K562 (cell line): ENCODE data around the gene NCOA3. TPM values are rescaled to one million over a fixed set of nuclear protein-coding genes. Genes with fewer than 3 reads are reported as not detected.

ENCODE experiments used
- ATAC-seq: fragments of 200-7000 bp; cut with Tn5 transposase; 3 replicates; pipeline ENCODE4 v1.9.1; 2020; ENCODE audit warnings: moderate library complexity
- BruUV-seq: library from RNA; stranded (reverse); fragments of 400-500 nt; replicated peaks from 2 replicates; lab custom pipeline; 2021; lab: Mats Ljungman, UMichigan
- CTCF ChIA-PET: fragments of 300-600 bp; formaldehyde crosslinking; extraction: SDS; loops from one replicate; lab custom pipeline; 2021; ENCODE audit warnings: low intra/inter-chr PET ratio; lab: Yijun Ruan, JAX
- POLR2A ChIA-PET: fragments of 300-600, 350-650 bp; sonication (Branson Sonifier 250); formaldehyde crosslinking; extraction: SDS; loops from one replicate; lab custom pipeline; 2021; ENCODE audit warnings: antibody characterized with exemption, inconsistent platforms; lab: Yijun Ruan, JAX
- DNase-seq, 4 experiments: peaks; one replicate each; pipeline versions ENCODE4 v3.0.0 to v3.0.0-alpha.2; 2011 to 2018; ENCODE audit warnings: low spot score in 3 of 4, mixed read lengths in 3 of 4; ENCODE audit errors: extremely low read depth in 1 of 4
- FAIRE-seq: peaks from 2 replicates; lab custom pipeline; 2011; peaks lifted over from hg19 to GRCh38; lab: Jason Lieb, UNC
- H2AFZ ChIP-seq: 2 replicates; pipeline ENCODE4 v1.6.0; 2011; ENCODE audit warnings: low read depth, low read length, control low read depth, inconsistent platforms
- H3K27ac ChIP-seq: fragments of 200-600 bp; 3 replicates; pipeline ENCODE4 v1.8.0; 2011; ENCODE audit warnings: low read depth, mild to moderate bottlenecking, control low read depth, inconsistent platforms, low read length, moderate library complexity, mixed read lengths; ENCODE audit errors: extremely low read depth
- H3K27me3 ChIP-seq, 2 experiments: fragments of 300-600 bp in 1 of 2; 2 replicates in 1 of 2; 3 replicates in 1 of 2; pipeline versions ENCODE4 v1.6.0 to v1.8.0; 2011; ENCODE audit warnings: inconsistent platforms in 2 of 2, low read length in 2 of 2, mild to moderate bottlenecking in 1 of 2, mixed read lengths in 1 of 2, moderate library complexity in 1 of 2; ENCODE audit not compliant: control insufficient read depth in 2 of 2, insufficient read depth in 2 of 2
- H3K36me3 ChIP-seq: fragments of 300-600 bp; 3 replicates; pipeline ENCODE4 v1.8.0; 2011; ENCODE audit warnings: mild to moderate bottlenecking, low read length, inconsistent platforms; ENCODE audit not compliant: control insufficient read depth, insufficient read depth
- H3K4me1 ChIP-seq, 2 experiments: fragments of 200-600 bp in 1 of 2; replicated peaks in 1 of 2; 2 replicates in 1 of 2; 3 replicates in 1 of 2; pipeline versions ENCODE4 v1.5.1 to v1.8.0; 2011; ENCODE audit warnings: inconsistent platforms in 2 of 2, low read length in 2 of 2, mild to moderate bottlenecking in 1 of 2, mixed read lengths in 1 of 2, moderate library complexity in 1 of 2; ENCODE audit not compliant: control insufficient read depth in 2 of 2, insufficient read depth in 2 of 2
- H3K4me2 ChIP-seq: 2 replicates; pipeline ENCODE4 v1.6.1; 2011; ENCODE audit warnings: low read length, control low read depth, inconsistent platforms, mixed read lengths; ENCODE audit not compliant: insufficient read depth
- H3K4me3 ChIP-seq: fragments of 200-600 bp; sonication (generic), shearing (Covaris generic); 2 replicates; pipeline ENCODE4 v1.5.1; 2016; ENCODE audit warnings: control low read depth, inconsistent platforms
- H3K79me2 ChIP-seq: fragments of 200-600 bp; 3 replicates; pipeline ENCODE4 v1.8.0; 2011; ENCODE audit warnings: low read length, inconsistent platforms; ENCODE audit not compliant: control insufficient read depth, insufficient read depth
- H3K9ac ChIP-seq, 2 experiments: 2 replicates each; pipeline versions ENCODE4 v1.6.0 to v1.6.1; 2011; ENCODE audit warnings: low read depth in 2 of 2, low read length in 2 of 2, control low read depth in 1 of 2, inconsistent platforms in 1 of 2, mild to moderate bottlenecking in 1 of 2, mixed read lengths in 1 of 2; ENCODE audit not compliant: insufficient read depth in 1 of 2
- H3K9me1 ChIP-seq: one replicate; pipeline ENCODE4 v1.6.0; 2011; ENCODE audit warnings: inconsistent platforms, mild to moderate bottlenecking, low read length, moderate library complexity; ENCODE audit not compliant: control insufficient read depth, insufficient read depth
- H3K9me3 ChIP-seq: replicated peaks from 2 replicates; pipeline ENCODE4 v1.5.1; 2011; ENCODE audit warnings: low read depth, low read length, inconsistent platforms; ENCODE audit not compliant: control insufficient read depth, insufficient read depth
- H4K20me1 ChIP-seq: replicated peaks from 2 replicates; pipeline ENCODE4 v1.6.1; 2011; ENCODE audit warnings: low read length, inconsistent platforms, mixed read lengths; ENCODE audit not compliant: control insufficient read depth, insufficient read depth
- CEBPG ChIP-seq, 3 experiments: fragments of 200-800 bp in 1 of 3; sonication (Bioruptor generic) in 1 of 3; sonication (generic) in 1 of 3; formaldehyde crosslinking in 1 of 3; IDR thresholded peaks in 2 of 3; conservative IDR thresholded peaks in 1 of 3; 2 replicates each; pipeline versions ENCODE4 v1.6.1 to v1.8.0; 2016 to 2022; ENCODE audit warnings: missing compliant biosample characterization in 2 of 3, missing genetic modification characterization in 2 of 3, mild to moderate bottlenecking in 1 of 3, missing genetic modification reagents in 1 of 3
- CHD2 ChIP-seq: IDR thresholded peaks from 2 replicates; pipeline ENCODE4 v1.6.1; 2011; ENCODE audit warnings: low read depth, low read length
- E2F4 ChIP-seq: sonication (generic); formaldehyde crosslinking; IDR thresholded peaks from 2 replicates; pipeline ENCODE4 v1.8.0; 2022; ENCODE audit warnings: mild to moderate bottlenecking, low read depth, missing genetic modification reagents
- GTF2E2 ChIP-seq: fragments of 200-800 bp; sonication (Bioruptor generic); IDR thresholded peaks from 2 replicates; pipeline ENCODE4 v1.6.1; 2016; ENCODE audit warnings: missing genetic modification characterization, missing compliant biosample characterization
- ID3 ChIP-seq, 2 experiments: fragments of 250-450 bp in 1 of 2; fragments of 450-650 bp in 1 of 2; sonication (Bioruptor Pico) in 1 of 2; IDR thresholded peaks; 2 replicates each; pipeline versions ENCODE4 v1.6.1 to v1.8.0; 2016 to 2021; ENCODE audit warnings: mild to moderate bottlenecking in 2 of 2, moderate library complexity in 2 of 2, missing compliant biosample characterization in 1 of 2, missing genetic modification characterization in 1 of 2
- MBD1 ChIP-seq: fragments of 250-450 bp; sonication (Bioruptor Pico); IDR thresholded peaks from 2 replicates; pipeline ENCODE4 v1.8.0; 2022; ENCODE audit warnings: inconsistent platforms
- MYC ChIP-seq, 2 experiments: fragments of 250-450 bp in 1 of 2; sonication (Bioruptor Pico) in 1 of 2; IDR thresholded peaks; 2 replicates each; pipeline versions ENCODE4 v1.5.1 to v1.6.1; 2012 to 2021; ENCODE audit warnings: low read depth in 2 of 2, borderline replicate concordance in 1 of 2, improper control_type of control experiment in 1 of 2, low read length in 1 of 2, mild to moderate bottlenecking in 1 of 2, moderate library complexity in 1 of 2
- NR3C1 ChIP-seq: sonication (generic); formaldehyde crosslinking; IDR thresholded peaks from 2 replicates; pipeline ENCODE4 v1.8.1; 2022; ENCODE audit warnings: missing genetic modification reagents
- NUFIP1 ChIP-seq: fragments of 450-650 bp; IDR thresholded peaks from 2 replicates; pipeline ENCODE4 v1.6.1; 2018; ENCODE audit not compliant: partially characterized antibody
- POLR2B ChIP-seq: fragments of 450-650 bp; IDR thresholded peaks from 2 replicates; pipeline ENCODE4 v1.6.1; 2018; ENCODE audit warnings: low read depth; ENCODE audit not compliant: partially characterized antibody
- POLR3A ChIP-seq: IDR thresholded peaks from 2 replicates; pipeline ENCODE4 v1.6.1; 2011; ENCODE audit warnings: borderline replicate concordance, mild to moderate bottlenecking, moderate library complexity; ENCODE audit not compliant: insufficient read length, insufficient read depth; ENCODE audit errors: extremely low read depth
- RBM15 ChIP-seq: fragments of 200-400 bp; formaldehyde crosslinking; IDR thresholded peaks from 2 replicates; pipeline ENCODE4 v1.6.1; 2018; ENCODE audit warnings: mild to moderate bottlenecking, low read length, moderate library complexity; ENCODE audit not compliant: insufficient read depth
- STAG1 ChIP-seq: sonication (generic); formaldehyde crosslinking; IDR thresholded peaks from 2 replicates; pipeline ENCODE4 v1.5.0; 2020; ENCODE audit warnings: missing genetic modification reagents, borderline replicate concordance
- ZKSCAN8 ChIP-seq: fragments of 200-800 bp; sonication (Bioruptor generic); IDR thresholded peaks from 2 replicates; pipeline ENCODE4 v1.6.1; 2016; ENCODE audit warnings: missing genetic modification characterization, missing compliant biosample characterization
- ZNF140 ChIP-seq: fragments of 250-450 bp; sonication (Bioruptor Pico); IDR thresholded peaks from 2 replicates; pipeline ENCODE4 v1.8.0; 2021; ENCODE audit warnings: moderate library complexity, mild to moderate bottlenecking, inconsistent platforms
- ZNF146 ChIP-seq: IDR thresholded peaks from one replicate; pipeline ENCODE4 v1.6.1; 2018; ENCODE audit warnings: missing compliant biosample characterization; ENCODE audit not compliant: unreplicated experiment
- ZNF282 ChIP-seq: sonication (generic); formaldehyde crosslinking; IDR thresholded peaks from 2 replicates; pipeline ENCODE4 v1.8.1; 2023; ENCODE audit warnings: missing genetic modification reagents
- WGBS: fragments of 100-300 bp; shearing (Covaris generic); methylation state at CpG from one replicate; pipeline ENCODE4 v1.1.6; 2016; ENCODE audit warnings: low coverage, mixed read lengths; ENCODE audit not compliant: insufficient coverage; ENCODE audit errors: missing lambda C conversion rate; 5-methylcytosine and 5-hydroxymethylcytosine counted together
- in situ Hi-C: fragments of 300-500 bp; cut with MboI; formaldehyde crosslinking; loops from 4 replicates; pipeline ENCODE4 v1.15.0; 2018; ENCODE audit warnings: inconsistent platforms, mixed read lengths
- intact Hi-C: fragments of 100-400 bp; cut with micrococcal nuclease; formaldehyde crosslinking; loops from 2 replicates; pipeline ENCODE4 v1.14.2; 2022
- polyA plus RNA-seq, 8 experiments: library from polyadenylated mRNA; depleted of rRNA in 4 of 8; stranded (reverse) in 5 of 8; unstranded in 3 of 8; fragments of >200 nt; fragmentation: Nextera tagmentation in 2 of 8; fragmentation: Illumina TruSeq in 1 of 8; extraction: Ambion mirVana in 2 of 8; extraction: Trizol in 1 of 8; gene quantifications; 2 replicates each; pipeline versions ENCODE4 v1.2.1 to v1.2.3, GENCODE V29; 2011 to 2014; ENCODE audit warnings: inconsistent platforms in 1 of 8, missing spikeins in 1 of 8
- total RNA-seq, 7 experiments: library from RNA; depleted of rRNA in 6 of 7; stranded (reverse); fragments of >200 nt in 6 of 7; fragmentation: Illumina TruSeq in 2 of 7; extraction: Trizol in 2 of 7; gene quantifications; 2 replicates each; pipeline versions ENCODE4 v1.2.1 to v1.2.3, GENCODE V29; 2011 to 2021; ENCODE audit warnings: low replicate concordance in 1 of 7

The NCOA3 gene
- total and polyA plus RNA-seq, 9 of the 15 experiments (the other 6 are each of a cell fraction or from before 2014, with no cell fraction given), result 3.2 to 24.3 (median 14.4) TPM

- BruUV-seq, result no TSS peak
- H3K9me1 ChIP-seq, result no peaks in the 10 kb centered on the region
- no peaks in the 10 kb centered on the region for H4K20me1 ChIP-seq
- H3K9me3 ChIP-seq, result no peaks in the 10 kb centered on the region; the same call in 1 of the 2 replicates
- ATAC-seq (peak; percentile 62), DNase-seq (peak in 1 of 4 experiments; percentile 19), FAIRE-seq (no peak)
- CTCF ChIA-PET, result interaction anchor here (0.6 kb wide), 2 partner anchors 12 to 37 kb away, joined by 5 to 6 read pairs; no protein-coding TSS in a partner anchor
- H3K27ac ChIP-seq, result no peak overlapping the region
- H3K36me3 ChIP-seq, result no peaks in the 10 kb centered on the region
- H3K9ac ChIP-seq, result no peak overlapping the region
- POLR2A ChIA-PET, result interaction anchor here (1.2 to 3.3 kb wide), 2 partner anchors 10 to 11 kb away, joined by 4 to 11 read pairs; no protein-coding TSS in a partner anchor
- in situ Hi-C loops, result no loop called here
- H3K79me2 ChIP-seq, result no peaks in the 10 kb centered on the region
- H3K4me1 ChIP-seq, result peaks cover 0 to 19% of the 10 kb centered on the region in 2 experiments; a peak in 4 of 5 replicates
- H3K4me3 ChIP-seq, result no peak overlapping the region
- intact Hi-C loops, result no loop called here
- no peaks in the 10 kb centered on the region for H3K27me3 ChIP-seq
- WGBS, result 32% methylated on average over 11 of the region's 11 CpGs
- peak overlapping the region; percentile 16 for H2AFZ ChIP-seq
- H3K4me2 ChIP-seq, result no peak overlapping the region; the same call in 1 of the 2 replicates
- TF ChIP-seq NUFIP1, result no peak
- TF ChIP-seq GTF2E2 (tag), result no peak
- no peak for TF ChIP-seq RBM15
- no peak for TF ChIP-seq NR3C1
- no peak for TF ChIP-seq MBD1
- no peak for TF ChIP-seq CHD2
- TF ChIP-seq E2F4, result no peak
- TF ChIP-seq MYC (IDR thresholded peaks at IDR 0.05; ENCODE audit: low read depth, low read length), result 0 out of 2 replicates have a peak, but pooled peaks have one; percentile 7
- no peak for TF ChIP-seq MYC (CRISPR knock-in tag; IDR thresholded peaks at IDR 0.05; ENCODE audit: borderline replicate concordance, low read depth)
- TF ChIP-seq ZNF282 (CRISPR knock-in tag), result no peak
- no peak for TF ChIP-seq ID3 (CRISPR knock-in tag; IDR thresholded peaks at IDR 0.05)
- TF ChIP-seq ID3 (tag; IDR thresholded peaks at IDR 0.05), result no peak
- TF ChIP-seq ZKSCAN8, result peak; percentile 59; the same call in 1 of the 2 replicates
- TF ChIP-seq STAG1 (CRISPR knock-in tag), result no peak
- no peak for TF ChIP-seq ZNF140
- TF ChIP-seq POLR2B, result no peak
- no peak for TF ChIP-seq ZNF146 (CRISPR knock-in tag)
- TF ChIP-seq CEBPG (CRISPR knock-in tag; IDR thresholded peaks at IDR 0.05), result peak; percentile 89
- TF ChIP-seq CEBPG (tag; conservative IDR thresholded peaks at IDR 0.05 in 1 of 2, IDR thresholded peaks at IDR 0.05 in 1 of 2), result peak; percentile 86 to 91
- no peak for TF ChIP-seq POLR3A
These were observed 37.1 kb upstream of the NCOA3 start for GRCh38 chr20:47464380-47465101.
